ENCODE measurements around the gene CENPP.

The CENPP gene

DNA sequence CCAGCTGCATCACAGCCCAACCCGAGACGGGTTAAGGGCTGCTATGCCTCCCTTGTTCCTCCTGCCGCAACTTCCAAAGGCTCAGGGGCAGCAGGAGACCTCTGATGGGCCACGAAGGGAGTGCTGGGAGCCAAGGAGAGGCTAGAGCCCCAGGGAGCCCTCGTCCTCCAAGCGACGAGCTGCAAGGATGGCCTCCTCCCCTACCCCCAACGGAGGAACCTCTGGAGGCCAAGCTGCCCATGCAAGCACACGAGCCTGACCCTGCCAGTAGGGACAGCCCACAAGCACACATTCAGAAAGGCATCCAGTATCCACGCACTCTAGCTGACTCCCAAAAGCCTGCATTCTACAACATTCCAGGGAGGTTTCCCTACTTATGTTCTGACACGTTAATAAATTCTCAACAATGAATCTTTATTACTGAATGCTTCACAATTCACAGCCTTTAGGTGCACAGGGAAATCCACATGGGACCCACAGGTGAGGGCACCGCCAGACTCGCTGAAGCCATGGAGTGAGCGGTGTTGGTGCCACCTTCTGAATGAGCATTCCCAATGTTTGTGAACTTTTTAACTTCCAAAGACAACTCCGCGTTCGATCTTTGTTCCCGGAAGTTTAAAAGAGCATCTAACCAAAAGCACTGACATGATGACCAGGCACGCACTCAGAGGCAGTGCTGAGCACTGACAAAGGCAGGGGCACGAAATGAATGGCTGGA is 315.5 kb downstream of the CENPP start:
- H3K27me3 ChIP-seq (ENCODE audit: control insufficient read depth, insufficient read depth, low read length), result no peaks in the 10 kb centered on the region
- H3K4me1 ChIP-seq (ENCODE audit: control insufficient read depth, insufficient read depth, low read length), result no peaks in the 10 kb centered on the region
- no peak overlapping the region for H3K4me3 ChIP-seq (ENCODE audit: low read length)
- no peak overlapping the region for H3K9ac ChIP-seq (ENCODE audit: low read depth, low read length)
- H3K9me3 ChIP-seq (replicated peaks; ENCODE audit: low read length), result no peaks in the 10 kb centered on the region
- H3K4me2 ChIP-seq (ENCODE audit: low read length), result no peak overlapping the region
- H3K36me3 ChIP-seq (ENCODE audit: insufficient read depth, low read length), result peaks cover 66% of the 10 kb centered on the region

DNA sequence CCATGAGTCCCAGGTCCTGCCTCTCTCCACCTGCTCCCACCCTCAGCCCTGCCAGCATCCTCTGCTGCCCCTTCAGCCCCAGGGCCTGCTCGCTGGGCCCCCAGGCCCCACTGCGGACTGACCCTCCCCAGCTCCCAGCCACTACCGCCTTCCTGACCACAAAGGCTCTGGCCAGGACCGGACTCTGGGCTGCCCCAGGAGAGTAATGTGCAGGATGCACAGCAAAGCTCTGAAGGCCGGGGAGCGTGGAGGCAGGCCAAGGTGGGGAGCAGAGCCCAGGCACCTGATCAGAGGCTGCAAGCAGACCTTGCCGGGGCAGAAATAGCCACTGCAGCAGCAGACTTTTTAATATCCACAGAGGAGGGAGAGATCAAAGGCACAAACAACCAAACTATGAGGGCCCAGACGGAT is 316.3 kb downstream of the CENPP start:
- H3K9me3 ChIP-seq (replicated peaks; ENCODE audit: low read length), result no peaks in the 10 kb centered on the region
- no peak overlapping the region for H3K4me2 ChIP-seq (ENCODE audit: low read length)
- no peaks in the 10 kb centered on the region for H3K27me3 ChIP-seq (ENCODE audit: control insufficient read depth, insufficient read depth, low read length)
- no peak overlapping the region for H3K4me3 ChIP-seq (ENCODE audit: low read length)
- H3K4me1 ChIP-seq (ENCODE audit: control insufficient read depth, insufficient read depth, low read length), result no peaks in the 10 kb centered on the region
- H3K9ac ChIP-seq (ENCODE audit: low read depth, low read length), result no peak overlapping the region
- peaks cover 61% of the 10 kb centered on the region for H3K36me3 ChIP-seq (ENCODE audit: insufficient read depth, low read length)

DNA sequence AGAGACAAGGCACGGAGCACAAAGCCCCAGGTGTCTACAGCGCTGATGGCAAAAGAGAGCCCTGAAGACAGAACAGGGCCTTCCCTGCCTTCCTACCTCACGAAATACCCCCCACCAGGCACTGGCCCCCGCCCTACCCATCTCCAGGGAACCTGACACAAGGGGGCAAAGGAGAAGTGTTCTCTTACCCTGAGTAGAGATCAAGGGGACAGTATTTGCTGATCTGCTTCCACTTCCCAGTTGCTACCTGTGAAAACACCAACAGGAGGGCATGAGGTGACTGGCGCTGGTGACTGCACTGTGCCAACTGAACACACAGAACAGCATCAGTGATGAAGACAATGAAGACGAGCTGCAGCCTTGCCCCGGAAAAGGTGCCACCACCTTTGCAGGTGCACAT is 316.8 kb downstream of the CENPP start:
- H3K9me3 ChIP-seq (replicated peaks; ENCODE audit: low read length), result no peaks in the 10 kb centered on the region
- no peaks in the 10 kb centered on the region for H3K27me3 ChIP-seq (ENCODE audit: control insufficient read depth, insufficient read depth, low read length)
- H3K4me2 ChIP-seq (ENCODE audit: low read length), result no peak overlapping the region
- no peak overlapping the region for H3K9ac ChIP-seq (ENCODE audit: low read depth, low read length)
- H3K36me3 ChIP-seq (ENCODE audit: insufficient read depth, low read length), result peaks cover 56% of the 10 kb centered on the region
- no peak overlapping the region for H3K4me3 ChIP-seq (ENCODE audit: low read length)
- H3K4me1 ChIP-seq (ENCODE audit: control insufficient read depth, insufficient read depth, low read length), result no peaks in the 10 kb centered on the region

DNA sequence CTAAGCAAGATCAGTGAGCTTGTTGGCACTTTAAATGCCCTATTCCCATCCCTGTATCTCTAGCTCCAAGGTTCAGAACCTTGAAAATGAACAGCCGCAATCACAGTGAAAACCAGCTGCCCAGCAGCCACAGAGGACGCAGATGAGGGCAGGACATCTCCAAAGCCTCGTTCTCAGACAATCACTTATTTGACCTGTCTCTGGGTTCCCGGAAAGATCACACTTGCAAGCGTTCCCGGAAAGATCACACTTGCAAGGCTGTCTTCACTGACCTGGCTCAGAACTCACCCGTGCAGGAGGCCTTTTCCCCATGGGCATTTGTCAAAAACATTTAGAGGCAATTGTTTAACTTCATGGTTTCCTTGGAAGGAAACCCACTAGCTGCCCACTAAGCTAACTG is 318.5 kb downstream of the CENPP start:
- H3K27me3 ChIP-seq (ENCODE audit: control insufficient read depth, insufficient read depth, low read length), result no peaks in the 10 kb centered on the region
- no peaks in the 10 kb centered on the region for H3K4me1 ChIP-seq (ENCODE audit: control insufficient read depth, insufficient read depth, low read length)
- peaks cover 65% of the 10 kb centered on the region for H3K36me3 ChIP-seq (ENCODE audit: insufficient read depth, low read length)
- no peak overlapping the region for H3K9ac ChIP-seq (ENCODE audit: low read depth, low read length)
- H3K4me2 ChIP-seq (ENCODE audit: low read length), result no peak overlapping the region
- H3K4me3 ChIP-seq (ENCODE audit: low read length), result no peak overlapping the region
- H3K9me3 ChIP-seq (replicated peaks; ENCODE audit: low read length), result no peaks in the 10 kb centered on the region

DNA sequence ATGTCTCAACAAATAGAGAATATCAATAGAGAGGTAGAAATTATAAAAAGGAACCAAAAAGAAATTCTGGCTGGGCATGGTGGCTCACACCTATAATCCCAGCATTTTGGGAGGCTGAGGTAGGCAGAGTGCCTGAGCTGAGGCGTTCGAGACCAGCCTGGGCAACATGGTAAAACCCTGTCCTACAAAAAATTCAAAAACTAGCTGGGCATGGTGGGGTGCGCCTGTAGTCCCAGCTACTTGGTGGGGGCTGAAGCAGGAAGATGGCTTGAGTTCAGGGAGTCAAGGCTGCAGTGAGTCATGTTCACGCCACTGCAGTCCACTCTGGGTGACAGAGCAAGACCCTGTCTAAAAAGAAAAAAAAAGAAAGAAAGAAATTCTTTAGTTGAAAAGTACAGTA is 319.3 kb downstream of the CENPP start:
- H3K4me1 ChIP-seq (ENCODE audit: control insufficient read depth, insufficient read depth, low read length), result no peaks in the 10 kb centered on the region
- no peak overlapping the region for H3K4me3 ChIP-seq (ENCODE audit: low read length)
- no peak overlapping the region for H3K4me2 ChIP-seq (ENCODE audit: low read length)
- no peak overlapping the region for H3K9ac ChIP-seq (ENCODE audit: low read depth, low read length)
- H3K9me3 ChIP-seq (replicated peaks; ENCODE audit: low read length), result no peaks in the 10 kb centered on the region
- peaks cover 63% of the 10 kb centered on the region for H3K36me3 ChIP-seq (ENCODE audit: insufficient read depth, low read length)
- H3K27me3 ChIP-seq (ENCODE audit: control insufficient read depth, insufficient read depth, low read length), result no peaks in the 10 kb centered on the region

DNA sequence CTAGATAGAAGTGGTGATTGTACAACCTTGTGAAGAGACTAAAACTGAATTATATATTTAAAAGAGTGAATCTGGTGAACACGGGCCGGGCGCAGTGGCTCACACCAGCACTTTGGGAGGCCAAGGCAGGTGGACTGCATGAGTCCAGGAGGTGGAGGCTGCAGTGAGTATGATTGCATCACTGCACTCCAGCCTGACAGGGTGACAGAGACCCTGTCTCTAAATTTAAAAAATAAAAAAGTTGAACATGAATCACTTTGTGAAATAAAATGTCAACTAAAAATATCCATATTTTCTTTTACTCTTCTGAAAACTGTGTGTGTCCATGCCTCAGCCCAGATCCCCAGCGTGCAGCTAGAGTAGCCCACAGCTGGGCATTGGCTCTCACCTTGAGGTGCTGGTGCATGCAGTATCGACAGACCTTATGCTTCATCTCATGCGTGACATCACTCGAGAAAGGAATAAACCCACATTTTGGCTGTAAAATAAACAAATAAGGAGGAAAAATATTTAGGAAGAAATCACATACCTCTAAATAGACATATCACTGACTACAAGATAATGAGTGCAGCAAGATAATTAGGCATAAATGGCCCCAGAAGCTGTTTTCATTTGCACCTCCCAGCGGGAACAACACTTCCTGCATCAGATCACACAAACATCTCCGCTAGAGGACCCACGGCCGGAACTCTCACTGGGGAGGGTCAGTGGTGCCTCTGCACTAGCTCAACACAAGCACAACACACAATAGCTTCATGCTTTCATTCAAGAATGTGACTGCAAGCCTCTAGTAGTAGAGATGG is 322.1 kb downstream of the CENPP start:
- no peak overlapping the region for H3K4me3 ChIP-seq (ENCODE audit: low read length)
- no peak overlapping the region for H3K4me2 ChIP-seq (ENCODE audit: low read length)
- H3K27me3 ChIP-seq (ENCODE audit: control insufficient read depth, insufficient read depth, low read length), result no peaks in the 10 kb centered on the region
- no peaks in the 10 kb centered on the region for H3K4me1 ChIP-seq (ENCODE audit: control insufficient read depth, insufficient read depth, low read length)
- H3K36me3 ChIP-seq (ENCODE audit: insufficient read depth, low read length), result peaks cover 46% of the 10 kb centered on the region
- H3K9ac ChIP-seq (ENCODE audit: low read depth, low read length), result no peak overlapping the region
- no peaks in the 10 kb centered on the region for H3K9me3 ChIP-seq (replicated peaks; ENCODE audit: low read length)

DNA sequence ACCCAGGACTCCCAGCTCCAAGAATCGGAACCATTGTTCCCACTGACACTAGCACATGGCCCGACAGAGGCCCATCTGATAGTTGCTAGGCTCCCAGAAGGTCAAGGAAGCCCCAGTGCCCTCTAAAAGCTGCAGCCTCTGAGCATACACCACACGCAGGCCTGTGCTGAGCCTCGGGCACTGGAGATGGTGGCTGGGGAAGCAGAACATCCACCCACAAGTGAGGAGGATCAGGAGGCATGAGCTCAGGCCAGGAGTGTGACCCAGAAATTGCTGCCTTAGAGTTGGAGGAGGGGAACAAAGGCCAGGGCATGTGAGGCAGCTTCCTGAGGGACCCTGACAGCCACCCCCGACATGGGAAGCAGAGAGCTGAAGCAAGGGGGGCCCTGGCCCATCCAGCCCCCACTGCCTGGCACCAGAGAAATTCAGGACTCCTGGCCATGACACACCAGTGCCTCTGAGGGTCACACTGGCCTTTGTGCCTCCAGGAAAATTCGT is 322.8 kb downstream of the CENPP start:
- Histone ChIP-seq H3K9ac (ENCODE audit: low read depth, low read length) (no peak overlapping the region), H3K4me3 (ENCODE audit: low read length) (no peak overlapping the region), H3K4me2 (ENCODE audit: low read length) (no peak overlapping the region), H3K4me1 (ENCODE audit: control insufficient read depth, insufficient read depth, low read length) (no peaks in the 10 kb centered on the region), H3K27me3 (ENCODE audit: control insufficient read depth, insufficient read depth, low read length) (no peaks in the 10 kb centered on the region), H3K36me3 (ENCODE audit: insufficient read depth, low read length) (peaks cover 46% of the 10 kb centered on the region), H3K9me3 (replicated peaks; ENCODE audit: low read length) (no peaks in the 10 kb centered on the region)

DNA sequence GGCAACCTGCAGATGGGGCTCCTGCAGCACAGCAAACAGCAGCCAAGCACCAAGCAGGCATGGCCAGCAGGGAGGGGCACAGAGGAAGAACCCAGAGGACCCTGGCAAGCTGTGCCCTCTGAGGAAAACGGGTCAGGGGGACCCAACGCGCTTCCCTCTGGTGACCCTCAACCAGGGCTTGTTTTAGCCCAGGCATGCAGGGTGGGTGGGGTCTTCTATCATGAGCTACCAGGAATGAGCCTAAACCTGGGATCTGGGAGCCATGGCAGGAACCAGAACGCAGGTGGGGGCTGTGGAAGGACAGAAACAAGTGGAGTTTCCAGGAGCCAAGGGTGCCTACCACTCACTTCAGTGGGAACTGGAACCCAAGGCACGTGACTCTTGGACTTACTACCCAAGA is 323.3 kb downstream of the CENPP start:
- peaks cover 41% of the 10 kb centered on the region for H3K36me3 ChIP-seq (ENCODE audit: insufficient read depth, low read length)
- H3K4me3 ChIP-seq (ENCODE audit: low read length), result no peak overlapping the region
- no peaks in the 10 kb centered on the region for H3K9me3 ChIP-seq (replicated peaks; ENCODE audit: low read length)
- no peak overlapping the region for H3K9ac ChIP-seq (ENCODE audit: low read depth, low read length)
- H3K4me1 ChIP-seq (ENCODE audit: control insufficient read depth, insufficient read depth, low read length), result no peaks in the 10 kb centered on the region
- H3K27me3 ChIP-seq (ENCODE audit: control insufficient read depth, insufficient read depth, low read length), result no peaks in the 10 kb centered on the region
- no peak overlapping the region for H3K4me2 ChIP-seq (ENCODE audit: low read length)

DNA sequence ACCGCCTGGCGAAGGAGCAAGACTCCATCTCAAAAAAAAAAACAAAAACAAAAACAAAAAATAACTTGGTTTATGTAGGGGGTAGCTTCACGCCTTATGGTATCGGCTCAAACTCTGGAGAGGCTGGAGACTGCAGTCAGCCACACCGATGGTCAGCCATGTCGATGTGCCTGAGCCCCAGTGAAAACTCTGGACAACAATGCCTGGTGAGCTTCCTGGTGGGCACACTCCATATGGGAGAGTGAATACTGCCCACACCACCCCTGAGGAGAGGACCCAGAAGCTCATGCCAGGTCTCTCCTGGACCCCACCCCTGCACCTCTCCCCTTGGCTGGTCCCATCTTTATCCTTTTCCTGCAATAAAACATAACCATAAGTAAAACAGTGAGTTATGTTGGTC is 324.5 kb downstream of the CENPP start:
- H3K4me2 ChIP-seq (ENCODE audit: low read length), result no peak overlapping the region
- no peaks in the 10 kb centered on the region for H3K27me3 ChIP-seq (ENCODE audit: control insufficient read depth, insufficient read depth, low read length)
- peaks cover 41% of the 10 kb centered on the region for H3K36me3 ChIP-seq (ENCODE audit: insufficient read depth, low read length)
- peaks cover 5% of the 10 kb centered on the region for H3K4me1 ChIP-seq (ENCODE audit: control insufficient read depth, insufficient read depth, low read length)
- H3K4me3 ChIP-seq (ENCODE audit: low read length), result no peak overlapping the region
- no peaks in the 10 kb centered on the region for H3K9me3 ChIP-seq (replicated peaks; ENCODE audit: low read length)
- no peak overlapping the region for H3K9ac ChIP-seq (ENCODE audit: low read depth, low read length)

DNA sequence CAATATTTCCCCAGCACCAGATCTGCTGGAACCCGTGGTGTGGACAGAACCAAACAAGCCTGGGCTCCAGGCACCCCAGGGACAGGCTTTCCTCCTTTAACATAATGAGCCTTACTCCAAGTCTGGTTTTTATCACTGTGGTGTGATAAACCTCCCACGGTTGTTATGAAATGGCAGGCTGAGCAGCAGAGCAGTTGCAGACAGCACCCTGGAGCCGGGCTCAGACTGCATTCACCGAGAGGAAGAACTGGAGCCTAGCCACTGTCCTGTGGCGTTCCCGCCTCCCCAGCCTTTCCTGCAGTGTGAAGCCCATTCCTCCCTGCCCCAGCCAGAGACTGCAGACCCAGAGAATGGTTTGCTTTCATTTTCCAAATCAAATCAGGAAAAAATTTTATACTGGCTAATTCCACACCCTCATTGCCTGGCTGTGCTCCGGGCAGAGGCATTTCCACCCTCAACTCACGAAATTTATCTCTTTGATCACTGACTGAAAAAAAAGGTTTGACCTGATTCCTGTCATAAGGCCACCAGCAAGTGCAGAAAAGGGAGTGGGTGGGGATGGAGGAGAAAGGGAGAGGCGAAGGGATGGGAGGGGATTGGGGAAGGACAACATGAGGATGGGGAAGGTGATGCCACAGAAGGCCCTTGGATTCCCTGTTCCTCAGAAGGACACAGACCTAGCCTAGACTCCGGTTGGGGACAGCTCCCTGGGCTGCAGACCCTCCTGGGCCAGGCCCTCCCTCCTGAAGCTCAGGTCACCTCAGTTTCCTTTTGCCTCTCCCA is 325.3 kb downstream of the CENPP start:
- Histone ChIP-seq H3K4me3 (ENCODE audit: low read length) (no peak overlapping the region), H3K9me3 (replicated peaks; ENCODE audit: low read length) (no peaks in the 10 kb centered on the region), H3K4me1 (ENCODE audit: control insufficient read depth, insufficient read depth, low read length) (peaks cover 5% of the 10 kb centered on the region), H3K36me3 (ENCODE audit: insufficient read depth, low read length) (peaks cover 42% of the 10 kb centered on the region), H3K4me2 (ENCODE audit: low read length) (no peak overlapping the region), H3K27me3 (ENCODE audit: control insufficient read depth, insufficient read depth, low read length) (no peaks in the 10 kb centered on the region), H3K9ac (ENCODE audit: low read depth, low read length) (no peak overlapping the region)

DNA sequence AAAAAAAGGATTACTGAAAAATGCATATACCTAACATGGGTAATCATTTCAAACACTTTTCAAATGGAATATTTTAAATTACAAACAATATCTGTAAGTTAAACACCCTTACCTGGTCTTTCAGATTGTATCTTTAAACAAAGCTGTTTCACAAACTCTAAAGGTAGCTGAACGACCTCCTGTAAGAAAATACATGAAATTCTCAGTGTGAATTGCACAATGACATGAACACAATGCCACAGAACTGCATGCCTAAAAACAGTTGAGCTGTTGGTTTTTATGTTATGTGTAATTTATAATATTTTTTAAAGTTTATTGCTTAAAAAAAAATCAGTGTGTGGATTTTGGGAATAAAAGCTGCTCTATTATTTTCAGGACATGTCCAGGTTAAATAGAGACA is 326.7 kb downstream of the CENPP start:
- peaks cover 42% of the 10 kb centered on the region for H3K36me3 ChIP-seq (ENCODE audit: insufficient read depth, low read length)
- no peak overlapping the region for H3K4me3 ChIP-seq (ENCODE audit: low read length)

More for the DNA sequence above, 326.7 kb downstream of the CENPP start:
- H3K9ac ChIP-seq (ENCODE audit: low read depth, low read length), result no peak overlapping the region
- no peaks in the 10 kb centered on the region for H3K9me3 ChIP-seq (replicated peaks; ENCODE audit: low read length)
- no peaks in the 10 kb centered on the region for H3K27me3 ChIP-seq (ENCODE audit: control insufficient read depth, insufficient read depth, low read length)
- H3K4me1 ChIP-seq (ENCODE audit: control insufficient read depth, insufficient read depth, low read length), result peaks cover 5% of the 10 kb centered on the region
- H3K4me2 ChIP-seq (ENCODE audit: low read length), result no peak overlapping the region
